Thoracic aorta (tissue), 2 donors: ENCODE results near the gene RNU6-1. TPM values are rescaled to one million over a fixed set of nuclear protein-coding genes. Genes with fewer than 3 reads are reported as not detected.

ENCODE experiments used
- ATAC-seq: fragments of 150-250 bp; one replicate; pipeline ENCODE4 v1.8.0; 2017; ENCODE audit warnings: low read depth; ENCODE audit not compliant: insufficient number of reproducible peaks, low FRiP score
- DNase-seq: peaks from one replicate; pipeline ENCODE4 v3.0.0-alpha.2; 2020; ENCODE audit warnings: low spot score
- H3K27ac ChIP-seq, 2 donors: fragments of 200-600 bp; sonication (generic); 1 replicate in 1 of 2; 2 replicates in 1 of 2; pipeline ENCODE4 v1.5.1; 2016; ENCODE audit warnings: mild to moderate bottlenecking in 2 of 2, moderate library complexity in 2 of 2
- H3K27me3 ChIP-seq: fragments of 200-600 bp; sonication (generic); replicated peaks from 2 replicates; pipeline ENCODE4 v1.6.0; 2016; ENCODE audit warnings: mild to moderate bottlenecking; ENCODE audit not compliant: insufficient read depth
- H3K36me3 ChIP-seq: fragments of 200-600 bp; sonication (generic); one replicate; pipeline ENCODE4 v1.5.1; 2016
- H3K4me1 ChIP-seq, 2 donors: fragments of 200-600 bp; sonication (generic); 1 replicate in 1 of 2; 2 replicates in 1 of 2; pipeline versions ENCODE4 v1.5.1 to v1.6.0; 2016; ENCODE audit warnings: low read depth in 2 of 2, mild to moderate bottlenecking in 1 of 2; ENCODE audit not compliant: control insufficient read depth in 1 of 2
- H3K4me3 ChIP-seq: fragments of 200-600 bp; sonication (generic); 2 replicates; pipeline ENCODE4 v1.5.1; 2016; ENCODE audit warnings: mild to moderate bottlenecking
- H3K9me3 ChIP-seq: fragments of 200-600 bp; sonication (generic); 2 replicates; pipeline ENCODE4 v1.5.1; 2016
- total RNA-seq, 2 donors: library from RNA; depleted of rRNA; stranded (reverse); fragments of >200 nt; gene quantifications; one replicate each; pipeline versions ENCODE4 v1.1.0 to v1.2.3, GENCODE V29; 2016
- TF ChIP-seq, protein P1 (sequence below): fragments of 200-600 bp; sonication (generic); IDR thresholded peaks from one replicate; pipeline ENCODE4 v1.5.1; 2019; ENCODE audit warnings: antibody characterized with exemption

RNU6-1 gene
- total RNA-seq, 2 donors from 2014 or later, result not detected

DNA sequence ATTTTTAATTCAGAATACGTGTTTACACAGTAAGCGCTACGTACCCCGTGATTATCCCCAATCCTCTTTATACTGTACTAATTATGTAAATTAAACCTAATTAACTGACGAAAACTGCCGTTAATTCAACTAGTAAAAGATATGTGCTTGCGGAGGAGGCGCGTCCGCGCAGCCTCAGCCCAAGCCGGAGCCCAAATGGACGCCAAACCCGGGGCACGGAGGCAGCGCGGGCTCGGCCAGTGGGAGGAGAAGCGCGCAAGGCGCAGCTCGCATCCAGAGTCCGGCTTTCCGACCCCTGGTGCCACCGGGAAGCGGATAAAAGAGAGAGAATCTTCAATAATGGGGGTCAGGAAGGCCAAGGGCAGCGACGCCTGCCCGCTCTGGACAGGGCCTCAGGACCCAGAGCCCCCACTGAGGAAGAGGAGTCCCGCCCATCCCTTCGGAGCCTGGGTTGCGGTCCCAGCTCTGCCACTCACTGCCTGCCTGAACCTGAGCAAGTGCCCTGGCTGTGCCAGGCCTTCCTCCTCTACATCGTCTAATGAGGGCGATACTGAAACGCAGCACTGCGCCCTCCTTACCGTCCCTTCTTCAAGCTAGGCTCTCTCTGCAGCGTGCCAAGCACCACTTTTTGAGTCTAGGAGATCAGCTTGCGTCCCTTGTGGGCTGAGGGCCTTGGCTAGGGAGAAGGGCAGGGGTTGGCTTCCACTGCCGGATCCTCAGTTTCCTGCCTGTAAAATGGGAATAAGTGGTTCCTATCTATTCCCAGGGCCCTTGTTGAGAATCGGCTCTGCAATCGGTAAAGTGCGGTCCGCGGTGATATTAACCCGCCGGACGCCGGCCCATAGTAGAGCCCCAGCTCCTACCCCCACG lies 19.5 kb downstream of the RNU6-1 start:
- H3K4me1 ChIP-seq, result peaks cover under 1 to 18% of the 10 kb centered on the region in 2 donors
- H3K27ac ChIP-seq, result no peak overlapping the region
- H3K9me3 ChIP-seq, result no peaks in the 10 kb centered on the region
- ATAC-seq (no peak), DNase-seq (no peak)
- H3K27me3 ChIP-seq, result peaks cover 44% of the 10 kb centered on the region
- TF ChIP-seq, protein P1, sequence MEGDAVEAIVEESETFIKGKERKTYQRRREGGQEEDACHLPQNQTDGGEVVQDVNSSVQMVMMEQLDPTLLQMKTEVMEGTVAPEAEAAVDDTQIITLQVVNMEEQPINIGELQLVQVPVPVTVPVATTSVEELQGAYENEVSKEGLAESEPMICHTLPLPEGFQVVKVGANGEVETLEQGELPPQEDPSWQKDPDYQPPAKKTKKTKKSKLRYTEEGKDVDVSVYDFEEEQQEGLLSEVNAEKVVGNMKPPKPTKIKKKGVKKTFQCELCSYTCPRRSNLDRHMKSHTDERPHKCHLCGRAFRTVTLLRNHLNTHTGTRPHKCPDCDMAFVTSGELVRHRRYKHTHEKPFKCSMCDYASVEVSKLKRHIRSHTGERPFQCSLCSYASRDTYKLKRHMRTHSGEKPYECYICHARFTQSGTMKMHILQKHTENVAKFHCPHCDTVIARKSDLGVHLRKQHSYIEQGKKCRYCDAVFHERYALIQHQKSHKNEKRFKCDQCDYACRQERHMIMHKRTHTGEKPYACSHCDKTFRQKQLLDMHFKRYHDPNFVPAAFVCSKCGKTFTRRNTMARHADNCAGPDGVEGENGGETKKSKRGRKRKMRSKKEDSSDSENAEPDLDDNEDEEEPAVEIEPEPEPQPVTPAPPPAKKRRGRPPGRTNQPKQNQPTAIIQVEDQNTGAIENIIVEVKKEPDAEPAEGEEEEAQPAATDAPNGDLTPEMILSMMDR, result no peak
- no peaks in the 10 kb centered on the region for H3K36me3 ChIP-seq
- H3K4me3 ChIP-seq, result no peak overlapping the region

GRCh38 chr15:67819636-67820035 lies 20.2 kb downstream of the RNU6-1 start:
- H3K4me1 ChIP-seq, result peaks cover 0 to 18% of the 10 kb centered on the region in 2 donors
- no peak overlapping the region for H3K27ac ChIP-seq
- no peaks in the 10 kb centered on the region for H3K36me3 ChIP-seq
- DNase-seq, result no peak
- H3K4me3 ChIP-seq, result no peak overlapping the region
- no peak for ATAC-seq
- no peaks in the 10 kb centered on the region for H3K9me3 ChIP-seq
- peaks cover 42% of the 10 kb centered on the region for H3K27me3 ChIP-seq
- TF ChIP-seq, protein P1, result no peak

DNA sequence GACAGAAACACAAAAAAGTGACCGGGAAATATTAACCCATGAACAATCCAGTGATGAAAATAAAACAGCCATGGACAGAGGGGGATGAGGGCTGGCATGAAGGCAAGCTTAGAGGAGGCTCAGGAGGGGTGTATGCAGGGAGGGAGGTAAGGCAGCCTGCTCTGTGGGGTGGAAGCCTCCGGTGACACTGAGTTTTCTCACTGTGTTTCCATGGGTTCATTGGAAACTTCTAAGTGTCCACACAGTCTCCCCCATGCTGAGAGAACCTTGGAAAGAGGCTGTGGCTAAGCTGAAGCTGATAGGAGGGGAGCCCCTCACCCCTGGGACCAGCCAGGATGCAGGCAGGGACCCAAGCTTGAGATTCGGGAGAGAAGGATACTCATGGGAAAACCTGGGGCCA lies 21.4 kb downstream of the RNU6-1 start:
- ATAC-seq (no peak), DNase-seq (no peak)
- Histone ChIP-seq H3K27me3 (peaks cover 31% of the 10 kb centered on the region), H3K9me3 (no peaks in the 10 kb centered on the region), H3K4me1 (peaks cover 0 to 18% of the 10 kb centered on the region in 2 donors), H3K4me3 (no peak overlapping the region), H3K36me3 (no peaks in the 10 kb centered on the region), H3K27ac (no peak overlapping the region)
- TF ChIP-seq, protein P1, result no peak

GRCh38 chr15:67816668-67817067 lies 23.2 kb downstream of the RNU6-1 start:
- no peak for DNase-seq
- no peak for ATAC-seq
- TF ChIP-seq, protein P1, result no peak
- H3K27ac ChIP-seq, result no peak overlapping the region
- peaks cover 26% of the 10 kb centered on the region for H3K27me3 ChIP-seq
- no peaks in the 10 kb centered on the region for H3K9me3 ChIP-seq
- H3K36me3 ChIP-seq, result no peaks in the 10 kb centered on the region
- peaks cover 0 to 12% of the 10 kb centered on the region in 2 donors for H3K4me1 ChIP-seq
- H3K4me3 ChIP-seq, result no peak overlapping the region

DNA sequence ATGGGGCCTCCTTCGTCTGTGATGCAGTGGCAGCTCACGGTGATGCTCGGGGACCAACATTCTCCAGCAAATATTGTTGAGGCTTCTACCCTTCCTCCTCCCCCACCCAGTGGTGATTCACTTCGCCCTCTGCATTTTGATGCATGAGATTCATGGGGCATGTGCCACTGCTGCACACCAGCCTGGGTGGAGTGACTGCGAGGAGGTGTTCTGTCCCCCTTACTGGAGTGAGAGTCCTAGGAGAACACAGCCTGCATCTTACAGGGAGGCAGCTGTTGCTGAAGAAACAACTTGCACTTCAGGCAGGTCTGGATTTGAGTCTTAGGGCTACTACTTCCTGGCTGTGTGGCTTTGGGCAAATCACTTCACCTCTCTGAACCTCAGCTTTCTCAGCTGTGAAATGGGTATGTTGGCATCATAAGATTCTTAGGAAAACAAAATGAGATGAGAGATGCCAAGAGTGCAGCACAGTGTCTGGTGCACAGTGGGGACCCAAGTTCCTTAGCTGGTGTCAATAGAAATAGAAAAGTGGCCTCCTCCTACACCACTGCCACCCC lies 24.7 kb downstream of the RNU6-1 start:
- Histone ChIP-seq H3K27me3 (peaks cover 11% of the 10 kb centered on the region), H3K36me3 (no peaks in the 10 kb centered on the region), H3K9me3 (no peaks in the 10 kb centered on the region), H3K4me1 (peaks cover 0 to 5% of the 10 kb centered on the region in 2 donors), H3K27ac (no peak overlapping the region), H3K4me3 (no peak overlapping the region)
- ATAC-seq, result no peak
- DNase-seq, result no peak
- TF ChIP-seq, protein P1, result no peak
